Measurements from ENCODE around the gene PRM2. TPM values are rescaled to one million over a fixed set of nuclear protein-coding genes. Genes with fewer than 3 reads are reported as not detected.

The PRM2 gene
- total RNA-seq, 2 donors from 2014 or later, result not detected

- H3K27ac Mint-ChIP-seq, result no peak within 1 kb of the TSS
- 81 to 86% methylated on average over 9 to 24 of the region's 25 CpGs for WGBS, 2 experiments (ENCODE audit: insufficient coverage in 1 of 2, insufficient read length in 1 of 2)
- no peaks in the 10 kb centered on the region for H3K36me3 Mint-ChIP-seq (ENCODE audit: low read depth)
- no peaks in the 10 kb centered on the region for H3K4me1 ChIP-seq (ENCODE audit: control insufficient read depth, insufficient read depth, low read length)
- H3K4me3 Mint-ChIP-seq, result no peak within 1 kb of the TSS
- no peaks in the 10 kb centered on the region for H3K27me3 ChIP-seq (ENCODE audit: control insufficient read depth, insufficient read depth, low read length, poor library complexity, severe bottlenecking)
- H3K36me3 ChIP-seq (ENCODE audit: control insufficient read depth, insufficient read depth, low read length), result no peaks in the 10 kb centered on the region
- peaks cover 2% of the 10 kb centered on the region for H3K27me3 Mint-ChIP-seq (ENCODE audit: insufficient read depth)
- no peak within 1 kb of the TSS for H3K9ac ChIP-seq (ENCODE audit: extremely low read depth, low read length, poor library complexity, severe bottlenecking)
- TF ChIP-seq, protein P1, sequence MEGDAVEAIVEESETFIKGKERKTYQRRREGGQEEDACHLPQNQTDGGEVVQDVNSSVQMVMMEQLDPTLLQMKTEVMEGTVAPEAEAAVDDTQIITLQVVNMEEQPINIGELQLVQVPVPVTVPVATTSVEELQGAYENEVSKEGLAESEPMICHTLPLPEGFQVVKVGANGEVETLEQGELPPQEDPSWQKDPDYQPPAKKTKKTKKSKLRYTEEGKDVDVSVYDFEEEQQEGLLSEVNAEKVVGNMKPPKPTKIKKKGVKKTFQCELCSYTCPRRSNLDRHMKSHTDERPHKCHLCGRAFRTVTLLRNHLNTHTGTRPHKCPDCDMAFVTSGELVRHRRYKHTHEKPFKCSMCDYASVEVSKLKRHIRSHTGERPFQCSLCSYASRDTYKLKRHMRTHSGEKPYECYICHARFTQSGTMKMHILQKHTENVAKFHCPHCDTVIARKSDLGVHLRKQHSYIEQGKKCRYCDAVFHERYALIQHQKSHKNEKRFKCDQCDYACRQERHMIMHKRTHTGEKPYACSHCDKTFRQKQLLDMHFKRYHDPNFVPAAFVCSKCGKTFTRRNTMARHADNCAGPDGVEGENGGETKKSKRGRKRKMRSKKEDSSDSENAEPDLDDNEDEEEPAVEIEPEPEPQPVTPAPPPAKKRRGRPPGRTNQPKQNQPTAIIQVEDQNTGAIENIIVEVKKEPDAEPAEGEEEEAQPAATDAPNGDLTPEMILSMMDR (conservative IDR thresholded peaks at IDR 0.05), result no peak
- H3K4me3 ChIP-seq (ENCODE audit: low read length), result no peak within 1 kb of the TSS
- DNase-seq, result no peak
- no peak within 1 kb of the TSS for H3K27ac ChIP-seq (ENCODE audit: low read depth, low read length)
- H3K4me1 Mint-ChIP-seq, result peaks cover 5% of the 10 kb centered on the region
- no peaks in the 10 kb centered on the region for H3K9me3 Mint-ChIP-seq
- no peaks in the 10 kb centered on the region for H3K9me3 ChIP-seq (ENCODE audit: control insufficient read depth, low read length)
Measured at GRCh38 chr16:11280616-11281522, 4.6 kb upstream of the PRM2 start, which contains the start of gene PRM1. PRM1 (minus strand) TSS chr16:11281330; CDS start chr16:11281238, 92 bp downstream.

DNA sequence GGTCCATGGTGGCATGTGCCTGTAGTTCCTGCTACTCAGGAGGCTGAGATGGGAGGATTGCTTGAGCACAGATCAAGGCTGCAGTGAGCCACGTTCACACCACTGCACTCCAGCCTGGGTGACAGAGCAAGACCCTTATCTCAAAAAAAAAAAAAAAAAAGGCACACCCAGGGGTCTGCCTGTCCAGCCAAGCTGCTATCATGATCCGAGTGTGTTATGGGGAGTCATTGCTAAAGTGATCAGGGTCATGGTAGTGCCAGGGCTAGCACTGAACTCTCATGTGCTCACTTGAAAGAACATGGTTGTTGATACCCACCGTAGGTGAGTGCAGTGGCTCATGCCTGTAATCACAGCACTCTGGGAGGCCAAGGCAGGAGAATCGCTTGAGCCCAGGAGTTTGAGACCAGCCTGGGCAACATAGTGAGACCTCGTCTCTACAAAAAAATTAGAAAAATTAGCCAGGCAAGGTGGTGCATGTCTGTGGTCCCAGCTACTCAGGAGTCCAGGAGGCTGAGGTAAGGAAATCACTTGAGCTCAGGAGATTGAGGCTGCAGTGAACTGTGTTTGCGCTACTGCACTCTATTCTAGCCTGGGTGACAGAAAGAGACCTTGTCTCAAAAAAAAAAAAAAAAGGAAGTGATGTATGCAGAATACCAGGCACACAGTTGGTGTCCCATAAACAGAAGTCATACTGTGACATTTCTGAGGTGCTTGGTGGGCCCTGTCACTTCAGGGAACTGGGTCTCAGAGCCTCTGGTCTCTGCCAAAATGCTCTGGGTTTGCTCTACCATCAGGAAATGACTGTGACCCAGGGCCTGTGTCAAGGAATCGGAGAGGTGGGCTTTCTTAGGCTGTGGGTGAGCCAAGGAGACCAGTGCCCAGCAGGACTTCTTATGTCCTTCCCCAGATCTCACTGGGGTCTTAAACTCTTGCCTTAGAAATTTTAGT lies 2.7 kb upstream of the PRM2 start:
- no peaks in the 10 kb centered on the region for H3K36me3 ChIP-seq (ENCODE audit: control insufficient read depth, insufficient read depth, low read length)
- peaks cover 5% of the 10 kb centered on the region for H3K4me1 Mint-ChIP-seq
- H3K27me3 ChIP-seq (ENCODE audit: control insufficient read depth, insufficient read depth, low read length, poor library complexity, severe bottlenecking), result no peaks in the 10 kb centered on the region
- no peak overlapping the region for H3K9ac ChIP-seq (ENCODE audit: extremely low read depth, low read length, poor library complexity, severe bottlenecking)
- peak overlapping the region; percentile 21 for H3K27ac Mint-ChIP-seq
- H3K4me1 ChIP-seq (ENCODE audit: control insufficient read depth, insufficient read depth, low read length), result no peaks in the 10 kb centered on the region
- no peak overlapping the region for H3K27ac ChIP-seq (ENCODE audit: low read depth, low read length)
- DNase-seq, result no peak
- no peaks in the 10 kb centered on the region for H3K36me3 Mint-ChIP-seq (ENCODE audit: low read depth)
- H3K9me3 Mint-ChIP-seq, result no peaks in the 10 kb centered on the region
- H3K4me3 Mint-ChIP-seq, result no peak overlapping the region
- H3K27me3 Mint-ChIP-seq (ENCODE audit: insufficient read depth), result peaks cover 2% of the 10 kb centered on the region
- no peak overlapping the region for H3K4me3 ChIP-seq (ENCODE audit: low read length)
- TF ChIP-seq, protein P1 (conservative IDR thresholded peaks at IDR 0.05), result no peak
- 94 to 97% methylated on average over 5 to 7 of the region's 7 CpGs for WGBS, 2 experiments (ENCODE audit: insufficient coverage in 1 of 2, insufficient read length in 1 of 2)
- H3K9me3 ChIP-seq (ENCODE audit: control insufficient read depth, low read length), result no peaks in the 10 kb centered on the region

GRCh38 chr16:11277607-11278337 lies 1.5 kb upstream of the PRM2 start:
- H3K4me1 ChIP-seq (ENCODE audit: control insufficient read depth, insufficient read depth, low read length), result no peaks in the 10 kb centered on the region
- Mint-ChIP-seq H3K27ac (no peak overlapping the region), H3K4me1 (peaks cover 5% of the 10 kb centered on the region), H3K4me3 (no peak overlapping the region), H3K27me3 (ENCODE audit: insufficient read depth) (peaks cover 2% of the 10 kb centered on the region), H3K9me3 (no peaks in the 10 kb centered on the region), H3K36me3 (ENCODE audit: low read depth) (no peaks in the 10 kb centered on the region)
- no peaks in the 10 kb centered on the region for H3K36me3 ChIP-seq (ENCODE audit: control insufficient read depth, insufficient read depth, low read length)
- H3K9ac ChIP-seq (ENCODE audit: extremely low read depth, low read length, poor library complexity, severe bottlenecking), result no peak overlapping the region
- H3K27me3 ChIP-seq (ENCODE audit: control insufficient read depth, insufficient read depth, low read length, poor library complexity, severe bottlenecking), result no peaks in the 10 kb centered on the region
- no peaks in the 10 kb centered on the region for H3K9me3 ChIP-seq (ENCODE audit: control insufficient read depth, low read length)
- TF ChIP-seq, protein P1 (conservative IDR thresholded peaks at IDR 0.05), result no peak
- H3K4me3 ChIP-seq (ENCODE audit: low read length), result no peak overlapping the region
- WGBS, 2 experiments (ENCODE audit: insufficient coverage in 1 of 2, insufficient read length in 1 of 2), result 95 to 97% methylated on average over 12 of the region's 12 CpGs
- no peak for DNase-seq
- H3K27ac ChIP-seq (ENCODE audit: low read depth, low read length), result no peak overlapping the region

Data from endodermal cell (in vitro differentiated cells).